GM12864 (cell line): ENCODE data around the gene BAG5.
"Not testable (repeated sequence)": the region's sequence is repeated elsewhere in the genome, so short reads cannot be mapped to it uniquely, and the experiment has no call there.

Source experiments
- DNase-seq: peaks from one replicate; pipeline ENCODE4 v3.0.0-alpha.2; 2011; ENCODE audit warnings: low read depth
- H3K4me3 ChIP-seq: 2 replicates; pipeline ENCODE4 v1.5.1; 2011; ENCODE audit warnings: mild to moderate bottlenecking, low read depth, low read length, control low read depth
- CTCF ChIP-seq: IDR thresholded peaks from 2 replicates; pipeline ENCODE4 v1.5.1; 2011; ENCODE audit warnings: low read depth, mild to moderate bottlenecking, moderate library complexity, low read length, control low read depth, inconsistent platforms; ENCODE audit errors: missing control alignments

Gene BAG5

GRCh38 chr14:103528587-103529382, 33.7 kb downstream of the BAG5 start, which contains the start of gene TRMT61A:
TSS of gene TRMT61A (plus strand) at chr14:103529196. CDS start at chr14:103529979, 783 bp downstream.
- no peak for DNase-seq
- peak within 1 kb of the TSS; percentile 82 for H3K4me3 ChIP-seq
- no peak for TF ChIP-seq CTCF

GRCh38 chr14:103528146-103528586, 34.3 kb downstream of the BAG5 start:
- peak overlapping the region; percentile 82 for H3K4me3 ChIP-seq
- DNase-seq = no peak
- TF ChIP-seq CTCF = no peak

GRCh38 chr14:103527408-103528145, 34.9 kb downstream of the BAG5 start:
- peak; percentile 26 for DNase-seq
- H3K4me3 ChIP-seq = peak overlapping the region; percentile 82
- no peak for TF ChIP-seq CTCF

GRCh38 chr14:103526914-103527248, 35.6 kb downstream of the BAG5 start:
- TF ChIP-seq CTCF = no peak
- DNase-seq = no peak
- no peak overlapping the region for H3K4me3 ChIP-seq

- no peak for TF ChIP-seq CTCF
- no peak for DNase-seq
- no peak overlapping the region for H3K4me3 ChIP-seq
Measured at GRCh38 chr14:103526247-103526913, 36.1 kb downstream of the BAG5 start.

GRCh38 chr14:103525430-103526246, 36.8 kb downstream of the BAG5 start:
- not testable (repeated sequence) for H3K4me3 ChIP-seq

More at GRCh38 chr14:103525430-103526246, 36.8 kb downstream of the BAG5 start:
- DNase-seq = not testable (repeated sequence)
